Hepatocyte (in vitro differentiated cells): Measurements from ENCODE around the gene KRT84. TPM values are rescaled to one million over a fixed set of nuclear protein-coding genes. Genes with fewer than 3 reads are reported as not detected.

Source experiments
- DNase-seq: peaks from one replicate; pipeline ENCODE4 v3.0.0-alpha.2; 2016; ENCODE audit warnings: low spot score
- H2AFZ ChIP-seq: fragments of 200-600 bp; sonication (generic); 2 replicates; pipeline ENCODE4 v1.6.0; 2016; ENCODE audit warnings: antibody characterized with exemption, mild to moderate bottlenecking
- H3K27ac ChIP-seq: fragments of 200-600 bp; sonication (generic); 2 replicates; pipeline ENCODE4 v1.5.1; 2016; ENCODE audit warnings: mild to moderate bottlenecking
- H3K27me3 ChIP-seq: fragments of 200-600 bp; sonication (generic); 2 replicates; pipeline ENCODE4 v1.6.1; 2016
- H3K36me3 ChIP-seq: fragments of 200-600 bp; sonication (generic); replicated peaks from 2 replicates; pipeline ENCODE4 v1.5.1; 2016; ENCODE audit warnings: low read depth; ENCODE audit not compliant: insufficient read depth
- H3K4me1 ChIP-seq: fragments of 200-600 bp; sonication (generic); 2 replicates; pipeline ENCODE4 v1.5.1; 2016; ENCODE audit warnings: mild to moderate bottlenecking, moderate library complexity; ENCODE audit not compliant: insufficient read depth
- H3K4me2 ChIP-seq: fragments of 200-600 bp; sonication (generic); 2 replicates; pipeline ENCODE4 v1.6.0; 2016
- H3K4me3 ChIP-seq: fragments of 200-600 bp; sonication (generic); 2 replicates; pipeline ENCODE4 v1.5.1; 2016; ENCODE audit warnings: mild to moderate bottlenecking
- H3K79me2 ChIP-seq: fragments of 200-600 bp; sonication (generic); 2 replicates; pipeline ENCODE4 v1.6.0; 2017; ENCODE audit warnings: mild to moderate bottlenecking
- H3K9me2 ChIP-seq: fragments of 200-600 bp; sonication (generic); replicated peaks from 2 replicates; pipeline ENCODE4 v1.6.0; 2017; ENCODE audit warnings: mild to moderate bottlenecking; ENCODE audit not compliant: insufficient read depth
- H3K9me3 ChIP-seq: fragments of 200-600 bp; sonication (generic); 2 replicates; pipeline ENCODE4 v1.5.1; 2016; ENCODE audit warnings: low read depth, mild to moderate bottlenecking
- H4K20me1 ChIP-seq: fragments of 200-600 bp; sonication (generic); 2 replicates; pipeline ENCODE4 v1.6.0; 2016; ENCODE audit warnings: mild to moderate bottlenecking; ENCODE audit not compliant: insufficient read depth, poor library complexity, severe bottlenecking
- CTCF ChIP-seq: fragments of 200-600 bp; sonication (generic); IDR thresholded peaks from 2 replicates; pipeline ENCODE4 v1.5.1; 2016; ENCODE audit warnings: antibody characterized with exemption, mild to moderate bottlenecking; ENCODE audit not compliant: poor library complexity
- EZH2 ChIP-seq: fragments of 200-600 bp; sonication (generic); IDR thresholded peaks from 2 replicates; pipeline ENCODE4 v1.6.1; 2016; ENCODE audit warnings: antibody characterized with exemption, mild to moderate bottlenecking, borderline replicate concordance
- EZH2phosphoT487 ChIP-seq: fragments of 200-600 bp; sonication (generic); IDR thresholded peaks from one replicate; pipeline ENCODE4 v1.6.1; 2018; ENCODE audit warnings: antibody characterized with exemption, mild to moderate bottlenecking, low read depth, moderate library complexity; ENCODE audit not compliant: unreplicated experiment, severe bottlenecking
- WGBS: methylation state at CpG from one replicate; pipeline ENCODE4 v1.1.6; 2016; ENCODE audit warnings: low lambda C conversion rate; ENCODE audit errors: missing lambda C conversion rate; 5-methylcytosine and 5-hydroxymethylcytosine counted together
- polyA plus RNA-seq: library from polyadenylated mRNA; unstranded; fragments of >200 nt; fragmentation: Nextera tagmentation; extraction: Ambion mirVana; gene quantifications from 2 replicates; pipeline ENCODE4 v1.2.1, GENCODE V29; 2016
- total RNA-seq: library from RNA; depleted of rRNA; stranded (reverse); fragments of >200 nt; gene quantifications from 2 replicates; pipeline ENCODE4 v1.2.3, GENCODE V29; 2014

KRT84 gene
- total and polyA plus RNA-seq, 2 experiments from 2014 or later: not detected

GRCh38 chr12:52366738-52367485 is 18.5 kb downstream of the KRT84 start, which contains the start of gene KRT85:
Gene KRT85 (minus strand): TSS chr12:52367481. CDS start chr12:52367405, 76 bp downstream.
- no peaks in the 10 kb centered on the region for H3K9me2 ChIP-seq
- peaks cover 3% of the 10 kb centered on the region for H3K27me3 ChIP-seq
- no peak for TF ChIP-seq EZH2
- no peaks in the 10 kb centered on the region for H3K9me3 ChIP-seq
- 93% methylated on average over 40 of the region's 42 CpGs for WGBS
- H4K20me1 ChIP-seq: no peaks in the 10 kb centered on the region
- H3K4me3 ChIP-seq: no peak within 1 kb of the TSS
- H3K4me2 ChIP-seq: no peak within 1 kb of the TSS
- H2AFZ ChIP-seq: no peak within 1 kb of the TSS
- H3K4me1 ChIP-seq: peaks cover 3% of the 10 kb centered on the region
- no peak for DNase-seq
- H3K79me2 ChIP-seq: no peaks in the 10 kb centered on the region
- no peak within 1 kb of the TSS for H3K27ac ChIP-seq
- H3K36me3 ChIP-seq: no peaks in the 10 kb centered on the region

GRCh38 chr12:52364901-52365489 is 20.5 kb downstream of the KRT84 start:
- no peak overlapping the region for H3K27ac ChIP-seq
- 79% methylated on average over 14 of the region's 14 CpGs for WGBS
- H3K4me1 ChIP-seq: no peaks in the 10 kb centered on the region
- H2AFZ ChIP-seq: no peak overlapping the region
- TF ChIP-seq EZH2phosphoT487: no peak
- TF ChIP-seq EZH2: no peak
- TF ChIP-seq CTCF: no peak
- H4K20me1 ChIP-seq: no peaks in the 10 kb centered on the region
- no peaks in the 10 kb centered on the region for H3K36me3 ChIP-seq
- no peaks in the 10 kb centered on the region for H3K9me2 ChIP-seq
- H3K4me3 ChIP-seq: no peak overlapping the region
- peaks cover 3% of the 10 kb centered on the region for H3K27me3 ChIP-seq
- no peak overlapping the region for H3K4me2 ChIP-seq
- H3K79me2 ChIP-seq: no peaks in the 10 kb centered on the region
- DNase-seq: no peak
- no peaks in the 10 kb centered on the region for H3K9me3 ChIP-seq

DNA sequence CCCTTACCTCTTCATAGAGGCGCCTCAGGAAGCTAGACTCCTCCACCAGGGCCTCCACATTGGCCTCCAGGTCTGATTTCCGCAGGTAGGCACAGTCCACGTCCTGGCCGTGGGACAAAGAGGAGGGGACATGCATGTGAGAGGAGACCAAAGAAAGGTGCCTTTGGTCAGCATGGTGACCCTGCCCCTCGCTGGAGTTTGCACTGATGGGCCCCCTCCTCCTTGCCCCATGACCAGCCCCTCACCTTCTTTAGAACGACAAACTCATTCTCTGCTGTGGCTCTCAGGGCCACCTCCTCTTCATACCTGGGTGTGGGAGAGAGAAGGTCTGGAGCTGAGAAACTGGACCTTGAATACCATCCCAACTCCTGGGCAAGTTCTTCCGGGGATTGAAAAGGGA is 21.4 kb downstream of the KRT84 start:
- Histone ChIP-seq H3K4me1 (no peaks in the 10 kb centered on the region), H3K9me3 (no peaks in the 10 kb centered on the region), H3K79me2 (no peaks in the 10 kb centered on the region), H3K27ac (no peak overlapping the region), H3K4me3 (no peak overlapping the region), H3K27me3 (peaks cover 3% of the 10 kb centered on the region), H3K4me2 (no peak overlapping the region), H3K36me3 (no peaks in the 10 kb centered on the region), H4K20me1 (no peaks in the 10 kb centered on the region), H2AFZ (no peak overlapping the region), H3K9me2 (no peaks in the 10 kb centered on the region)
- no peak for DNase-seq
- TF ChIP-seq EZH2phosphoT487 (no peak), CTCF (no peak)
- 79% methylated on average over 7 of the region's 7 CpGs for WGBS

GRCh38 chr12:52363111-52363679 is 22.3 kb downstream of the KRT84 start:
- DNase-seq: no peak
- Histone ChIP-seq H3K27me3 (no peaks in the 10 kb centered on the region), H3K4me1 (no peaks in the 10 kb centered on the region), H3K27ac (no peak overlapping the region), H3K36me3 (no peaks in the 10 kb centered on the region), H3K79me2 (no peaks in the 10 kb centered on the region), H3K9me3 (no peaks in the 10 kb centered on the region), H4K20me1 (no peaks in the 10 kb centered on the region), H3K9me2 (no peaks in the 10 kb centered on the region), H2AFZ (no peak overlapping the region), H3K4me3 (no peak overlapping the region), H3K4me2 (no peak overlapping the region)
- WGBS: 96% methylated on average over 12 of the region's 12 CpGs
- TF ChIP-seq EZH2 (no peak), CTCF (no peak), EZH2phosphoT487 (no peak)
